ENCODE measurements around the gene OR2B2. TPM values are rescaled to one million over a fixed set of nuclear protein-coding genes. Genes with fewer than 3 reads are reported as not detected.

OR2B2 gene
- total RNA-seq, 1 experiment from 2014 or later = not detected

- in situ Hi-C loops (cut with HindIII; ENCODE audit: low sequenced_read_pairs) = no loop called here
These were observed 17.1 kb downstream of the OR2B2 start for GRCh38 chr6:27894839-27895762.

GRCh38 chr6:27893836-27894807 is 18.1 kb downstream of the OR2B2 start:
- in situ Hi-C loops (cut with HindIII; ENCODE audit: low sequenced_read_pairs) = no loop called here

More at GRCh38 chr6:27894839-27895762, 17.1 kb downstream of the OR2B2 start:
- peak; percentile 91 for DNase-seq (ENCODE audit: low spot score)

GRCh38 chr6:27893059-27893835 is 18.9 kb downstream of the OR2B2 start:
- peak; percentile 90 for DNase-seq (ENCODE audit: low spot score)
- in situ Hi-C loops (cut with HindIII; ENCODE audit: low sequenced_read_pairs) = no loop called here

More at GRCh38 chr6:27893836-27894807, 18.1 kb downstream of the OR2B2 start:
- DNase-seq (ENCODE audit: low spot score) = peak; percentile 95

- in situ Hi-C loops (cut with HindIII; ENCODE audit: low sequenced_read_pairs) = no loop called here
- DNase-seq (ENCODE audit: low spot score) = no peak
These were observed 19.5 kb downstream of the OR2B2 start for GRCh38 chr6:27892649-27893058.

- no peak for DNase-seq (ENCODE audit: low spot score)
- in situ Hi-C loops (cut with HindIII; ENCODE audit: low sequenced_read_pairs) = no loop called here
These were observed 20.8 kb downstream of the OR2B2 start for GRCh38 chr6:27891320-27891875.

- in situ Hi-C loops (cut with HindIII; ENCODE audit: low sequenced_read_pairs) = no loop called here
- DNase-seq (ENCODE audit: low spot score) = peak; percentile 81
These were observed 21.5 kb downstream of the OR2B2 start for GRCh38 chr6:27890445-27891319.

GRCh38 chr6:27889628-27890444 is 22.4 kb downstream of the OR2B2 start:
- peak; percentile 12 for DNase-seq (ENCODE audit: low spot score)

GRCh38 chr6:27889275-27889627 is 22.9 kb downstream of the OR2B2 start:
- in situ Hi-C loops (cut with HindIII; ENCODE audit: low sequenced_read_pairs) = loop anchor here (5.0 kb wide), 1 partner anchor 67 kb away; a partner anchor contains a TSS
- no peak for DNase-seq (ENCODE audit: low spot score)

More at GRCh38 chr6:27889628-27890444, 22.4 kb downstream of the OR2B2 start:
- in situ Hi-C loops (cut with HindIII; ENCODE audit: low sequenced_read_pairs) = loop anchor here (5.0 kb wide), 1 partner anchor 68 kb away; a partner anchor contains a TSS

GRCh38 chr6:27888566-27888965 is 23.6 kb downstream of the OR2B2 start:
- in situ Hi-C loops (cut with HindIII; ENCODE audit: low sequenced_read_pairs) = loop anchor here (5.0 kb wide), 1 partner anchor 66 kb away; a partner anchor contains a TSS
- no peak for DNase-seq (ENCODE audit: low spot score)

GRCh38 chr6:27886073-27886472 is 26.1 kb downstream of the OR2B2 start:
- in situ Hi-C loops (cut with HindIII; ENCODE audit: low sequenced_read_pairs) = loop anchor here (5.0 kb wide), 1 partner anchor 64 kb away; a partner anchor contains a TSS
- DNase-seq (ENCODE audit: low spot score) = no peak

- no peak for DNase-seq (ENCODE audit: low spot score)
- in situ Hi-C loops (cut with HindIII; ENCODE audit: low sequenced_read_pairs) = no loop called here
These were observed 29.1 kb downstream of the OR2B2 start for GRCh38 chr6:27883136-27883535.

- DNase-seq (ENCODE audit: low spot score) = no peak
- in situ Hi-C loops (cut with HindIII; ENCODE audit: low sequenced_read_pairs) = no loop called here
These were observed 29.6 kb downstream of the OR2B2 start for GRCh38 chr6:27882624-27883023.

- no peak for DNase-seq (ENCODE audit: low spot score)
- in situ Hi-C loops (cut with HindIII; ENCODE audit: low sequenced_read_pairs) = no loop called here
These were observed 32.4 kb downstream of the OR2B2 start for GRCh38 chr6:27879837-27880236.

GRCh38 chr6:27874016-27874415 is 38.2 kb downstream of the OR2B2 start:
- DNase-seq (ENCODE audit: low spot score) = no peak
- in situ Hi-C loops (cut with HindIII; ENCODE audit: low sequenced_read_pairs) = no loop called here

- DNase-seq (ENCODE audit: low spot score) = no peak
- in situ Hi-C loops (cut with HindIII; ENCODE audit: low sequenced_read_pairs) = no loop called here
These were observed 38.9 kb downstream of the OR2B2 start for GRCh38 chr6:27873021-27873940.

- in situ Hi-C loops (cut with HindIII; ENCODE audit: low sequenced_read_pairs) = no loop called here
- DNase-seq (ENCODE audit: low spot score) = no peak
These were observed 39.6 kb downstream of the OR2B2 start for GRCh38 chr6:27872642-27873020.
